PFSK-1 (cell line): Measurements from ENCODE around the gene FAT1.

Experiments used
- FOXP2 ChIP-seq: optimal IDR thresholded peaks from 2 replicates; pipeline ENCODE3; 2011; ENCODE audit warnings: borderline replicate concordance, control low read depth, inconsistent platforms; ENCODE audit not compliant: insufficient read depth; ENCODE audit errors: extremely low read length, extremely low read depth
- POLR2AphosphoS5 ChIP-seq: IDR thresholded peaks from 2 replicates; pipeline ENCODE4 v1.6.1; 2012; ENCODE audit warnings: low read depth, mild to moderate bottlenecking, control low read depth, low read length, moderate library complexity
- REST ChIP-seq, 2 experiments: IDR thresholded peaks; 2 replicates each; pipeline versions ENCODE4 v1.6.1 to v1.8.0; 2011 to 2012; ENCODE audit warnings: low read depth in 2 of 2, low read length in 2 of 2, control low read depth in 1 of 2, inconsistent platforms in 1 of 2, mild to moderate bottlenecking in 1 of 2, moderate library complexity in 1 of 2; ENCODE audit not compliant: insufficient read depth in 1 of 2
- SIN3A ChIP-seq: IDR thresholded peaks from 2 replicates; pipeline ENCODE4 v1.6.1; 2012; ENCODE audit warnings: mild to moderate bottlenecking, low read length, moderate library complexity, borderline replicate concordance; ENCODE audit not compliant: insufficient read depth
- TAF1 ChIP-seq: IDR thresholded peaks from 2 replicates; pipeline ENCODE4 v1.6.1; 2012; ENCODE audit warnings: low read length, control low read depth, borderline replicate concordance; ENCODE audit not compliant: insufficient read depth

Gene FAT1

DNA sequence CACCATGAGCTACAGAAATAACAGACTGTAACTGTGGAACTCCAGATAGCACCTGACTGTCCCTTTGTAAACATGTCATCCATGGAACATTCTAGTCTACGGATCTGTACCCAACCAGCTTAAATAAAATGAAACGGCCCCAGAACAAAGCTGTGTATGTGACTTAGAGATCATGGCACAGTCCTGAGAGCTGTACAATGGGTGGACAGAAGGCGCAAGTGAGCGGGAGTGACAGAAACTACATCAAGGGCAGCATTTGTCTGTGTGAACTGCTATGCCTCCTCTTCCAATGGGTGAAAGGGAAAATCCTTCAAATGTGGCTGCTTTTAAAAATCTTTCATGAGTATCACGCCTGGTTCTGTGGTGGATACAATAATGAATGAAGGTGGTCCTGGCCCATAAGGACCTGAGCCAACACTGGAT, 72.5 kb downstream of the FAT1 start:
- TF ChIP-seq SIN3A (no peak), REST (IDR thresholded peaks at IDR 0.05; ENCODE audit: insufficient read depth in 1 of 2, low read depth in 2 of 2, low read length in 2 of 2) (no peak), FOXP2 (no peak), POLR2AphosphoS5 (no peak), TAF1 (no peak)

- TF ChIP-seq REST (IDR thresholded peaks at IDR 0.05; ENCODE audit: insufficient read depth in 1 of 2, low read depth in 2 of 2, low read length in 2 of 2): no peak
Observed at GRCh38 chr4:186650401-186651180, 73.1 kb downstream of the FAT1 start.

- TF ChIP-seq POLR2AphosphoS5 (no peak), SIN3A (no peak), FOXP2 (no peak), TAF1 (no peak), REST (IDR thresholded peaks at IDR 0.05; ENCODE audit: insufficient read depth in 1 of 2, low read depth in 2 of 2, low read length in 2 of 2) (no peak)
Observed at GRCh38 chr4:186647821-186648220, 75.8 kb downstream of the FAT1 start.

DNA sequence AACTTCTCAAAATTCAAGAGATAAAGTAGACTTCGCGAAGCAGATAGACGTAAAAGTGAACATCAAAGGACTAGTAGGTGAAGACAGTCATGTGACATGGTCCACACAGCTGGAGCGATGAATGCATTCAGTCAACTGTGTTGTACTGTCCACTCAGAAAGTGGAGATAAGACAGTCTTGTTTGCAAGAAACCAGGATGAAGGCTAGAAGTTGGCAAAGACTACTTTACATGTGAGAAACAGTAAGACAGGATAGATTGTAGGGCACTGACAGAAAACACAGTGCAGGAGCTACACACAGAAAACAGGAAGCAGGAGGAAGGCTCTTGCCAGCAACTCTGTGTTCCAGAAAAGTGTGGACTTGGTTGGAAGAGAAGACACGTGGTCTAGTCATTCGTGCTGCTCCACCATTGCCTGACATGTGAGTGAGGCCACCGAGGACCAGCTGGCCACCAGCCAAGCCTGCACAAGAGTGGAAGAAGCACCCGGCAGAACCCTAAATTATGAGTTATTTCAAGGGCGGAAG, 78.9 kb downstream of the FAT1 start:
- no peak for TF ChIP-seq FOXP2
- no peak for TF ChIP-seq TAF1
- no peak for TF ChIP-seq REST (IDR thresholded peaks at IDR 0.05; ENCODE audit: insufficient read depth in 1 of 2, low read depth in 2 of 2, low read length in 2 of 2)
- no peak for TF ChIP-seq SIN3A
- no peak for TF ChIP-seq POLR2AphosphoS5

- TF ChIP-seq FOXP2 (no peak), SIN3A (no peak), TAF1 (no peak), REST (IDR thresholded peaks at IDR 0.05; ENCODE audit: insufficient read depth in 1 of 2, low read depth in 2 of 2, low read length in 2 of 2) (no peak), POLR2AphosphoS5 (no peak)
Observed at GRCh38 chr4:186644311-186644638, 79.4 kb downstream of the FAT1 start.
